ENCODE data around the gene PLB1.
A peak's percentile ranks its signal among the peaks of the same experiment; 100 is the strongest.

The PLB1 gene

GRCh38 chr2:28565720-28566295, 69.9 kb downstream of the PLB1 start:
- no peak for DNase-seq (ENCODE audit: low spot score)

DNA sequence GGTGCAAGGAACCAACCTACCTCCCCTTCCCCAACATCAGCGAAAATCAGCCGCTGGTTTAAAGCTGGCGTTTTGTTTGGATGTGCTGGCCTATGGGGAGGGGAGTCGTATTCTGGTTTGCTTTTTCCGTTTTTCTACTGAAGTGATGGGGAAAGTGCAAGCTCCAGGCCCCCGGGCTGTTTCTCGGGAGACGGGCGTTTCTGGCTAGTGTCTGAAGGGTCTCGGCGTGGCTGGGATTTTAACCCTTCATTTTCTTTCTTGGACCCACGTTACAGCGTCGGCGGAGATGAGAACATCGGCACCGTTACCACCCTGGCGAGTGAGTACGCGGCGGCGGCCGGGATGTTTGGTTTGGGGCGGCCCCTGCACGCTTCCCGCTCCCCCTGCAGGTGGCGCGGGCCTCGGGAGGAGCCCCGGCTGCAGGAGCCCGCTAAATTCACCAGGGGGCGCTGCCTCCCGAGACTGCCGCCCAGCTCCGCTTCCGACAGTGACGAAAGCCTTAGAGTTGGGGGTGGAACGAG, 70.7 kb downstream of the PLB1 start:
- peak; percentile 94 for DNase-seq (ENCODE audit: low spot score)

- no peak for DNase-seq (ENCODE audit: low spot score)
Measured at GRCh38 chr2:28567061-28567471, 71.2 kb downstream of the PLB1 start.

DNA sequence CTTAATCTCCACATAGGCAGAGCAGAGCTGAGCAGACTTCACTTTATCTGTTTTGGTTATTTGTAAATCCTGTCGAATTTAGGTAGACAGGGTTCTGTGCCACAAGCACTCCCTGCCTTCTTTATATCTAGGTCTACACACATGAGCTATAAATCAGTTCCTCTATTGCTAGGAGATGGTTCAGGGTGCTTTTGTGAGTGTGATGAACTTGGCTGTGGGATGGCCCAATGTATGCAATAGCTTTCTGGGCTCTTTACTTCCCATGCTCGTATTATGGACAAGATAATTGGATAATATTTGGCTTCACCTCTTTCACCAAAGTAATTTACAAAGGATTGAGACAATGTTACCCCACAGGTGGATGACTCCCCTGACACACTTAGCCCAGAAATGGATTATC, 72.2 kb downstream of the PLB1 start:
- DNase-seq (ENCODE audit: low spot score): no peak

DNA sequence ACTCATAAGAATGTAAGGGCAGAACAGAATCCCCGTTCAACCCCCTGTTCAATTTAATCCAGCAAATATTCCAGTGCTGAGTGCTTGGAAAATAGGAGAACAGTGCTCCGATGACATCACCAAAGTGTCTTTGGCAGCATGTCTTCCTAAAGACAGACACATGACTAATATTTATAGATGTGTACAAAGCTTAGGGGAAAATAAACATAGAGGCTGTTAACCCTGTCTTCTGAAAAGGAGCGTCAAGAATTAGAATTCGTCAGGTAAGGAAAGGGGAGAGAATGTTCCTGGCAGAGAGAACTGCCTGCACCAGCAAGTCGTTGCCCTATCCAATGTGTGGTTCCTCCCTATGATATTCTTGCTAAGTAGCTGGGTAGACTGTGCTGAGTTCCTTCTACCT, 72.7 kb downstream of the PLB1 start:
- DNase-seq (ENCODE audit: low spot score): no peak

- DNase-seq (ENCODE audit: low spot score): no peak
Measured at GRCh38 chr2:28570431-28570830, 74.6 kb downstream of the PLB1 start.

- no peak for DNase-seq (ENCODE audit: low spot score)
Measured at GRCh38 chr2:28576714-28577113, 80.9 kb downstream of the PLB1 start.

- no peak for DNase-seq (ENCODE audit: low spot score)
Measured at GRCh38 chr2:28577791-28578680, 82.2 kb downstream of the PLB1 start.

DNA sequence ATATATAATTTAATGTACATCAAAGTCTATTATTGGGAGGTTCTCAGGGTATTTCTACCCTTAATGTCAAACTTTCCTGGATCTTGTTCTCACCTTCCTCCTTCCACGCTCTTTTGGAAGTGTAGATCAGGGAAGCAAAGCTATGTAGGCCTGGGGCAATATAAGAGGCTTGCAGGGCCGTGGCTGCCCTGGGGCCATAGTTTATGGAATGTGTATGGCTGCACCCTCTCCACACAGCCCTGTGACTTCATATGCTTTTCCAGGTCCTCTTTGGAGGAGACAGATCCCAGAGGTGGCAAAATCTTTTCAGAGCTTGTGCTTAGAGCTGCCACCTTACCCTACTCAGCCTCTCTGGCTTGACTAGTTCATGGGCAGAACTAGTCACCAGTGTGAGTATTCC, 82.9 kb downstream of the PLB1 start:
- DNase-seq (ENCODE audit: low spot score): no peak

DNA sequence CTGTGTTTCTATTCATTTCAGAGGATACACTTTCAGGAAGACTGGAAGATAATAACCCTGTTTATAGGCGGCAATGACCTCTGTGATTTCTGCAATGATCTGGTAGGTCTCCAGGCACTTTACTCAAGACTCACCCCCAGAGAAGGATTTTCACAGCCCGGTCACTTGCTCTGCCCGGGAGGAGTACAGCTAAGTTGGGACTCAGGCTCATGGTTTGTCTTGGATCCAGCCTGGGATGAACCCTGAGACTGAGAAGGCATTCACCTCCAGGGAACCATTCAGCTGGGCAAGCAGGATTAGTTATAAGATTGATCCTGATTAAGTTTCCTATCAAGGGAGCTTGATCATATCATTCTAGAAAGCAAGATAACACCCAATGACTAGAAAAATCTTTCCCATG, 83.7 kb downstream of the PLB1 start:
- DNase-seq (ENCODE audit: low spot score): no peak

- no peak for DNase-seq (ENCODE audit: low spot score)
Measured at GRCh38 chr2:28580078-28580477, 84.2 kb downstream of the PLB1 start.

DNA sequence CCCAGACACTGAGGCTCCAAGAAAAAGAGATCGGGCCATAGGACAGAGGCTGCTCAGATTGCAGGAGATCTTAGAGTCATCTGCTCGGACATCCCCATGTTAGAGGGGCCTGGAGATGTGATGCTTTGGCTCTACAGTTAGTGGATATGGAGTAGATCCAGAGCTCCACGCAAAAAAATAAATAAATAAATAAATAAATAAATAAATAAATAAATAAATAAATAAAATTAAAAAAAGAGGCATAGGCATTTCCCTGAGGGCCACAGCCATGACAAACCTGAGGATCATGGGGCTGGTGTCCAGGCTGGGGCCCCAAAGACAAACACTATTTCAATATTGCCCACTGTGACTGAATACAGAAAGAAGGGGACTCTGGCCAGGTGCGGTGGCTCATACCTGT, 85.5 kb downstream of the PLB1 start:
- no peak for DNase-seq (ENCODE audit: low spot score)

DNA sequence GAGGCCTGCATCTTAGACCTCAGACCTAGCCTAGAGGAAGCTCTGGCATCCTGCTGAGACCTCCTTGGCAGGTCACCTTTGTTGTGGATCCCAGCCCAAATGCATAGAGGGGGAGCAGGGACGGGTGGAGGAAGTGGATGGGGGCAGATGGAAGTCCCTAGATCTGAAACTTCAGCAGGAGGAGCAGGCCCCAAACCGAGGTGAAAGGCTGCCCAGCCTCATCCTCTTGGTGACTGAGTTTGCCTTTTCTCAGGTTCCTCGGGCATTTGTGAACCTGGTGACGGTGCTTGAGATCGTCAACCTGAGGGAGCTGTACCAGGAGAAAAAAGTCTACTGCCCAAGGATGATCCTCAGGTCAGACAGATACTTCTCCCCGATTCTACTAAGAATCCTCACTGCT, 86.3 kb downstream of the PLB1 start:
- no peak for DNase-seq (ENCODE audit: low spot score)

GRCh38 chr2:28582595-28582994, 86.7 kb downstream of the PLB1 start:
- DNase-seq (ENCODE audit: low spot score): no peak

- no peak for DNase-seq (ENCODE audit: low spot score)
Measured at GRCh38 chr2:28583899-28584553, 88.2 kb downstream of the PLB1 start.

- DNase-seq (ENCODE audit: low spot score): no peak
Measured at GRCh38 chr2:28586867-28587266, 91.0 kb downstream of the PLB1 start.

DNA sequence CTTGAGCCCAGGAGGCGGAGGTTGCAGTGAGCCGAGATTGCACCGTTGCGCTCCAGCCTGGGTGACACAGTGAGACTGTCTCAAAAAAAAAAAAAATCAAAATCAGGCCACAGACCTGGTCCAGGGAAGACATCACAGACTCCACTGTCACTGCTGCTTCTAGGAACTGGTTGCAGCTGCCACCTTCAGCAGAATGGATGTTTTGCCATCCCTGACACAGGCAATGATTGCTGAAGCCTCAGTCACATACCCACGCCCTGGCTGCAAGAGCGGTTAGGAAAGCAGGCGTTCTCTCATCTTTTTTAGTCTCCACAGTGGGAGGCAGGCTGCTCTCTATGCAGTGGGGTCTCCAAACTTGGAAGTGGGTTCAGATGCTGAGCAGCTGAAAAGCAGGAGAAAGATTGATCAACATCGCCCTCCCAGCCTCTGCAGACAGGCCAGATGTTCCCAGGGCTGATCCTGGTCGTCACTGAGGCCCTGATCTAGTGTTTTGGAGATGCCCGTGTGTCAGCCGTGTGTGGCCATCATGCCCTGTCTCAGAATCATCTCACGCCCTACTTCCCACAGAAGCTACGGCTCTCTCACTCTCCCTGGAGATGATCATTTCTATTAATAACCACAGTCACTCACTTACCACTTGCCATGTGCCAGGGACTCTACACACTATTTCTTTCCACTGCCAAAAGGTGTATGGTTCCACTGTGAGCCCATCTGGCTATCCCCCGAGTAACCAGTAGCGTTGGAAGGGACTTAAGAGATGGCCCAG, 91.8 kb downstream of the PLB1 start:
- no peak for DNase-seq (ENCODE audit: low spot score)

GRCh38 chr2:28588292-28588670, 92.4 kb downstream of the PLB1 start:
- no peak for DNase-seq (ENCODE audit: low spot score)

DNA sequence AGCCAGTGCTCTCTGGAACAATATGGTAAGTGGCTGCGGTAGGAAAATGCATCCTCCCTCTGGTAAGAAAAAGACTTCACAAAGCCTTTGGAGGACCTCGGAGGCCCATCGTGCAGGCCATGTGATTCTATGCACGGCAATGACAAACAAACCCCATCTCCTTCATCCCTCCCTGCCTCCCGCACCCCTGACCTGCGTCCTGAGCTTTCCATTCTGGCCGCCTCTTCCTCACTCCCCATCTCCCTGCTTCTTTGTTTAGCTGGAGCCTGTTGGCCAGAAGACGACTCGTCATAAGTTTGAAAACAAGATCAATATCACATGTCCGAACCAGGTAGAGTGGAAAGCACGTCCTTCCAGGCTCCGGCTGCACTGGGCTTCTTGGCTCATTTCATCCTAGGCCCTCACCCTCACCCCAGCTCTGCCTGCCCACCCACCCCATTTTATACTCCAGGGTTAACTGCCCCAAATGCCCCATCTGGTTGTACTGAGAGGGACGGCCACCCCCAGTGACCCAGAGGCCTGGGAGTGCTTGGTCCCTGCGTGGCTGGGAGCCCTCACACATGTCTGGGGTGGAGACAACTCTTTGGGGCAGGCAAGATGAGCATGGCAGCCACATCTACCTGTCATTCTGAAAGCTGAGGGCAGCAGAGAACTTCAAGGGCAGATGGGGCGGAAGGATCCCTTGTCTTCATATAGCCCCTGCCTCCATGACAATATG, 94.0 kb downstream of the PLB1 start:
- DNase-seq (ENCODE audit: low spot score): no peak

DNA sequence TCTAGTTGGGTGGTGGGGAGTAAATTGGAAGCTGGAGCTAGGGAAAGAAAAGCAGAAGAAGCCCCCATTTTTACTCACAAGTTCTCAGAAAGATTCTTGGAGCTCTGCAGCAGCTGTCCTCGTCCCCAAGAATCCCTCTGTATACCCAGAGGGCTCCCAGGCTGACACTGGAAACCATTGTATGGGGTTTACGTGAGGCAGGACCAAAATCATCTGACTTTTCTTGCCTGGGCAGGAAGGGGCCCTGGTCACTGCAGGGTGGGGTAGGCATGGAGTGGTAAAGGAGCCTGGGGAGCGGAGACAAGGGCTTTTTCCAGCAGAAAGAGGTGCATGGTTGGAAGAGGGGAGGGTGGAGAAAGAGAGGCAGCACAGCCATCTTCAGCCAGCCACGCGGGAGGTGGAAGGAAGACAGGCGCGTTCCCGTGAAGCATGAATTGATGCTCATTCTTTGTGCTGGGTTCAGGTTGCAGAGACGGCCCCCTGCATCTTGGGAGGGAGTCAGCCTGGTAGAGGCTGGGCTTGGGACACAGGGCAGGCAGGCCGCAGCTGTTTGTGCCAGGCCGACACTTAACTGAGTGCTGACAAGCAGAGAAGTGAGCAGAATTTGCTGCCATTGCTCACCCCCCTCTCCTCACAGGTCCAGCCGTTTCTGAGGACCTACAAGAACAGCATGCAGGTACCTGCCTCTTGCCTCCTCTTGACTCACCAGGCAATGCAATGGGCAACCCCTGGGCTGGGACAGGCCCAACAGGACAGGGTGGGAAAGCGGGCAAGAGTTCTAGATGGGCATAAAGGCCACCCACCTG, 94.8 kb downstream of the PLB1 start:
- no peak for DNase-seq (ENCODE audit: low spot score)

Data from left forelimb (tissue), 1 donor.